Tibial nerve (tissue), 4 donors: ENCODE results near the gene CKM. TPM values are rescaled to one million over a fixed set of nuclear protein-coding genes. Genes with fewer than 3 reads are reported as not detected.

Experiments used
- DNase-seq, 2 donors: peaks; one replicate each; pipeline ENCODE4 v3.0.0-alpha.2; 2019; ENCODE audit warnings: low spot score in 2 of 2
- H3K27ac ChIP-seq, 4 donors: fragments of 200-600 bp; sonication (generic) in 3 of 4; one replicate each; pipeline ENCODE4 v1.5.1; 2017 to 2019; ENCODE audit warnings: mild to moderate bottlenecking in 1 of 4
- H3K27me3 ChIP-seq, 2 donors: fragments of 200-600 bp; sonication (generic) in 1 of 2; one replicate each; pipeline versions ENCODE4 v1.5.1 to v1.6.0; 2017 to 2019
- H3K36me3 ChIP-seq, 3 donors: fragments of 200-600 bp; sonication (generic); one replicate each; pipeline ENCODE4 v1.5.1; 2018 to 2019
- H3K4me1 ChIP-seq, 4 donors: fragments of 200-600 bp; sonication (generic) in 3 of 4; one replicate each; pipeline ENCODE4 v1.5.1; 2017 to 2019
- H3K4me3 ChIP-seq, 4 donors: fragments of 200-600 bp; sonication (generic) in 3 of 4; one replicate each; pipeline ENCODE4 v1.5.1; 2017 to 2019; ENCODE audit warnings: mild to moderate bottlenecking in 1 of 4, moderate library complexity in 1 of 4
- H3K9me3 ChIP-seq, 4 donors: fragments of 200-600 bp; sonication (generic) in 3 of 4; one replicate each; pipeline ENCODE4 v1.5.1; 2017 to 2019
- CTCF ChIP-seq, 5 experiments: fragments of 200-600 bp in 3 of 5; fragments of 450-650 bp in 2 of 5; sonication (generic) in 3 of 5; IDR thresholded peaks; one replicate each; pipeline ENCODE4 v1.5.1; 2016 to 2019; ENCODE audit warnings: antibody characterized with exemption in 5 of 5, mild to moderate bottlenecking in 3 of 5, moderate library complexity in 2 of 5
- EP300 ChIP-seq, 2 donors: sonication (generic); formaldehyde crosslinking; IDR thresholded peaks; one replicate each; pipeline ENCODE4 v1.6.1; 2017; ENCODE audit warnings: antibody characterized with exemption in 2 of 2, mild to moderate bottlenecking in 1 of 2
- POLR2A ChIP-seq, 2 donors: fragments of 450-650 bp; IDR thresholded peaks; one replicate each; pipeline ENCODE4 v1.6.1; 2017; ENCODE audit warnings: antibody characterized with exemption in 2 of 2, mild to moderate bottlenecking in 2 of 2, moderate library complexity in 2 of 2
- WGBS, 2 donors: methylation state at CpG; one replicate each; pipeline ENCODE4 v1.1.5; 2018; 5-methylcytosine and 5-hydroxymethylcytosine counted together
- total RNA-seq, 4 donors: library from RNA; depleted of rRNA; stranded (reverse); fragments of >200 nt; gene quantifications; one replicate each; pipeline ENCODE4 v1.1.0, GENCODE V29; 2016

The CKM gene
- total RNA-seq, 4 donors from 2014 or later: 0.30 to 1.3 TPM; not detected in 2

GRCh38 chr19:45364696-45365095 lies 42.0 kb upstream of the CKM start:
- WGBS, 2 donors: 80 to 88% methylated on average over 4 to 7 of the region's 12 CpGs
- no peak overlapping the region for H3K4me3 ChIP-seq

GRCh38 chr19:45363861-45364459 lies 41.3 kb upstream of the CKM start:
- DNase-seq: no peak
- WGBS, 2 donors: 90% methylated on average over 31 to 37 of the region's 44 CpGs
- H3K4me3 ChIP-seq: no peak overlapping the region
- no peaks in the 10 kb centered on the region for H3K9me3 ChIP-seq
- peaks cover 0 to 75% (median 2%) of the 10 kb centered on the region in 3 donors for H3K36me3 ChIP-seq
- H3K27me3 ChIP-seq: no peaks in the 10 kb centered on the region
- no peak overlapping the region for H3K27ac ChIP-seq
- H3K4me1 ChIP-seq: peaks cover 0 to 4% (median 0%) of the 10 kb centered on the region in 4 donors
- no peak for TF ChIP-seq CTCF (IDR thresholded peaks at IDR 0.05)
- no peak for TF ChIP-seq POLR2A (IDR thresholded peaks at IDR 0.05)
- no peak for TF ChIP-seq EP300 (IDR thresholded peaks at IDR 0.05)

More at GRCh38 chr19:45364696-45365095, 42.0 kb upstream of the CKM start:
- H3K27ac ChIP-seq: no peak overlapping the region
- no peaks in the 10 kb centered on the region for H3K9me3 ChIP-seq
- DNase-seq: no peak
- H3K36me3 ChIP-seq: peaks cover 0 to 68% (median 2%) of the 10 kb centered on the region in 3 donors
- TF ChIP-seq CTCF (IDR thresholded peaks at IDR 0.05): no peak
- no peak for TF ChIP-seq POLR2A (IDR thresholded peaks at IDR 0.05)
- TF ChIP-seq EP300 (IDR thresholded peaks at IDR 0.05): no peak
- no peaks in the 10 kb centered on the region for H3K27me3 ChIP-seq
- peaks cover 0 to 11% (median 0%) of the 10 kb centered on the region in 4 donors for H3K4me1 ChIP-seq

- TF ChIP-seq CTCF (IDR thresholded peaks at IDR 0.05): no peak
- TF ChIP-seq EP300 (IDR thresholded peaks at IDR 0.05): no peak
- no peak for TF ChIP-seq POLR2A (IDR thresholded peaks at IDR 0.05)
- Histone ChIP-seq H3K9me3 (no peaks in the 10 kb centered on the region), H3K27ac (no peak overlapping the region), H3K4me3 (no peak overlapping the region), H3K27me3 (no peaks in the 10 kb centered on the region), H3K4me1 (no peaks in the 10 kb centered on the region), H3K36me3 (peaks cover 0 to 91% (median 2%) of the 10 kb centered on the region in 3 donors)
- no peak for DNase-seq
- WGBS, 2 donors: 85 to 90% methylated on average over 14 to 16 of the region's 16 CpGs
Observed at GRCh38 chr19:45362291-45362690, 39.6 kb upstream of the CKM start.

GRCh38 chr19:45361608-45362007 lies 38.9 kb upstream of the CKM start:
- peaks cover 0 to 96% (median 2%) of the 10 kb centered on the region in 3 donors for H3K36me3 ChIP-seq
- H3K27ac ChIP-seq: no peak overlapping the region
- TF ChIP-seq POLR2A (IDR thresholded peaks at IDR 0.05) (no peak), CTCF (IDR thresholded peaks at IDR 0.05) (no peak), EP300 (IDR thresholded peaks at IDR 0.05) (no peak)
- H3K27me3 ChIP-seq: no peaks in the 10 kb centered on the region
- H3K4me1 ChIP-seq: no peaks in the 10 kb centered on the region
- no peak overlapping the region for H3K4me3 ChIP-seq
- H3K9me3 ChIP-seq: no peaks in the 10 kb centered on the region
- DNase-seq: no peak
- 85 to 91% methylated on average over 14 of the region's 14 CpGs for WGBS, 2 donors

- WGBS, 2 donors: 92 to 93% methylated on average over 12 of the region's 12 CpGs
- H3K9me3 ChIP-seq: no peaks in the 10 kb centered on the region
- no peak overlapping the region for H3K4me3 ChIP-seq
- no peaks in the 10 kb centered on the region for H3K27me3 ChIP-seq
- no peak overlapping the region for H3K27ac ChIP-seq
- peaks cover 0 to 96% (median 4%) of the 10 kb centered on the region in 3 donors for H3K36me3 ChIP-seq
- no peak for DNase-seq
- TF ChIP-seq POLR2A (IDR thresholded peaks at IDR 0.05) (no peak), CTCF (IDR thresholded peaks at IDR 0.05) (no peak), EP300 (IDR thresholded peaks at IDR 0.05) (no peak)
- no peaks in the 10 kb centered on the region for H3K4me1 ChIP-seq
Observed at GRCh38 chr19:45358213-45358792, 35.6 kb upstream of the CKM start.
